Muscle of back (tissue), 11 donors: ENCODE results near the gene CPTP. TPM values are rescaled to one million over a fixed set of nuclear protein-coding genes. Genes with fewer than 3 reads are reported as not detected.
A peak's percentile ranks its signal among the peaks of the same experiment; 100 is the strongest.

Experiments used
- DNase-seq, 3 donors: peaks; one replicate each; pipeline versions ENCODE4 v3.0.0 to v3.0.0-alpha.2; 2013
- polyA plus RNA-seq, 10 donors: library from polyadenylated mRNA; unstranded; fragments of 120-200 nt; gene quantifications; one replicate each; pipeline ENCODE4 v1.2.1, GENCODE V29; 2013; ENCODE audit not compliant: insufficient read length in 10 of 10

CPTP gene
- polyA plus RNA-seq, 10 donors, result 10.6 to 17.2 (median 14.0) TPM

DNA sequence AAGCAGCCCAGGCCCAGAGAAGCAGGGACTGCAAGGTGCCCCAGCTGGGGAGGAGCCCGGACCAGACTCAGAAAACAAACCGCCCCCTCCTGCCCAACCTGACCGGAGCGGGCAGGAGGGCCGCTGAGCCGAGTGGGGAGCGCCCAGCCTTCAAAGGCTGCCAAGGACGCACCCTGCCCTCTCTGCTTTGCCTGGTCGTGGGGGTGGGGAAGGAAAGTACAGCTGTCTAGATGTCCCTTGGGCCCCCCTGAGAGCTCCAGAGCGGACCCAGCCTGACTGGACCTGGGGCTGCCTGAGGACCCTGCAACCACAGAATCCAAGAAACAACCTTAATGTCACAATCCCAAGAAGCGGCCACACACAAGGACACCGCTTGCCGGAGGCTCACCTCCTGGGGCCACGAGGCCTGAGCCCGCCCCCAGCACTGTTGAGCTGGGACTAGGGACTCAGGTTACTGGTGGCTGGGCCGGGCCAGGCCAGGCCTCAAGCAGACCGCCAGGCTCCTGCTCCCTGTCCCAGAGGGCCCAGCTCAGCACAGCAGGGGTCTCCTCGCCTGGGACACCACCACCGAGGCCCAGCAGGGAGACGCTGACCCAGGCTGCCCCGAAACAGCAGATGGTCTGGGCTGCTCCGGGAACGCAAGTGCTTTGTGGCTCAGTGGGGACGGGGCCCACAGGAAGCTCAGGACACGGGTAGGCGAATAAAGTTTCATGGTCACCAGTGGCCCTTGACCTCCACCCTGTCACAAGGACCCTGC lies 23.2 kb downstream of the CPTP start:
- DNase-seq, result peak in 1 of 3 donors; percentile 39

GRCh38 chr1:1348420-1349255 lies 24.0 kb downstream of the CPTP start:
- peak in 1 of 3 donors; percentile 58 for DNase-seq

DNA sequence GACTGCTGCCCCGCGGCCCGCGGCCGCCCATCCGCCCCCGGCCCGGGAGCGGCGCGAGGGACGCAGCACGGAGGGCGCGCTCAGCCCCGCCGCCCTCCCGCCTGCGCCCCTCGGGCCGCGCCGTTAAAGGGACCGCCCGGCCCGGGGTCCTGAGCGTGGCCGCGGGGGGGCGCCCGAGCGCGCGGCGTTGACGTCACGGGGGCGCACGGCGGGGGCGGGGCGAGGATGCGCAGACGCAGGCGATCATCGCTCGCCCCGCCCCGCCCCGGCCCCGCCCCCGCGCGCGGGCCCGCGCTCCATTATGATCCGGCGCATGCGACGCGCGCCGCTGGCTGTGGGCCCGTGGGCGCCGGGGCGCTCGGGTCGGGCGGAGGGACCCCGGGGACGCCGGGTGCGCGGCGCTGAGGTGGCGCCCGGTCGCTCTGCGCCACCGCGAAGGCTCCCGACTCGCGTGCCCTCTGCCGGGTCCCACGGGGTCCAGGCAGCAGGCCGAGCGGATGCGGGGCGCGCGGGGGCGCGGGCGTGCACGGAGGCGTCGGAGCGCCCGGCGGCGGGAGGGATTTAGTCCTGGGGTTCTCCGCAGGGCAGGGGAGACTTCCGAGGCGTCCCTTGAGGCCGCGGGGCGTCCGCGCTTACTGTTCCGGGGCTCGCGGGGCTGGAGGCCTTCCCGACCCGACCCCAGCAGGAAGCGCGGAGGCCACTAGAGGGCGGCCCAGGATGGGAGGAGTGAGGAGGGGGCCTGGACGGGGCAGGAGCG lies 24.8 kb downstream of the CPTP start, which contains the start of gene DVL1:
DVL1 (minus strand) TSS at position 163 of the 757 bp plus-strand sequence. CDS start 353 bp downstream, outside the sequence.
- peak; percentile 64 to 91 (median 77) for DNase-seq

DNA sequence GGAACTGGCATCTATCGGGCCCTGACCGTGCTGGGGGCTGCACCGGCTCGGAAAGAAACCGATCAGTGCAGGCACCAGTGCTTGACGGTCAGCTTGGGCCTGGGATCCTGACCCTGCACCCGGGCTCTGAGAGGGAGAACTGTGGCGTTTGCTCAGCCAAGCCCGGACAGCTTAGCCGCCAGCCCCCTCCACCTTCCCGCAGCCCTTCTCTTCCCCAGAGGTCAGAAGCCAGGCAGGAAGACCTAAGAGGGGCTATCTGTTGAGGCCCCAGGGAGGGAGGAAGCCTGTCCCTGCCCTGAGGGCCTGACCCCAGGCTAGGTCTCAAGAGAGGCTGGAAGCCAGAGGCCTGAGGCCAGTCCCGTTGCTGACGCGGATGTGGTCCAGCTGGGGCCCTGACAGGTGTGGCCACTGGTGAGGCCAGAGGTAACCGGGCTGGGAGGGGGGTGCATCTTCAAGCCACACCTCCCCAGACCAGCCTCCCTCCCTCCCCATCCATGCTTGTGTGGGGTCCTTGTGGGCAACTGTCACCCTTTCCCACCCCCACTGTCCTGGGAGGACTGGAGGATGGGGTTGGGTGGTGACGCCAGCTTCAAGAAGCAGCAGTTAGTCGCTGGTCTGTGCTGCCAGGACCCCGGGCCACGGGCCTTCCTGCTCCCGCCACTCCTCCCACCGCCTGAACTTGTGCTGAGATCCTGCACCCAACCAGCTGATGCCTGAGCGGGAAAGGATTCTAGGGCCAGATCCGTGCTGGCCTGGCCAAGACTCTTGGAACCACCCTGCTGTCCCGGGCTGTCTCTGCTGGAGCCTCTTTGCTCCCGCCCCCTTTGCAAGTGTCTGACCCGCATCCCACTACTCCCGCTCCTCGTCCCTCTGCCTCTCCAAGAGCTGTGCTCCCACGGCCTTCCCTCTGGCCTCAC lies 27.2 kb downstream of the CPTP start:
- peak in 2 of 3 donors; percentile 71 to 87 for DNase-seq

- no peak for DNase-seq
Observed at GRCh38 chr1:1352786-1353388, 28.3 kb downstream of the CPTP start.

- DNase-seq, result no peak
Observed at GRCh38 chr1:1353389-1354151, 29.0 kb downstream of the CPTP start.

DNA sequence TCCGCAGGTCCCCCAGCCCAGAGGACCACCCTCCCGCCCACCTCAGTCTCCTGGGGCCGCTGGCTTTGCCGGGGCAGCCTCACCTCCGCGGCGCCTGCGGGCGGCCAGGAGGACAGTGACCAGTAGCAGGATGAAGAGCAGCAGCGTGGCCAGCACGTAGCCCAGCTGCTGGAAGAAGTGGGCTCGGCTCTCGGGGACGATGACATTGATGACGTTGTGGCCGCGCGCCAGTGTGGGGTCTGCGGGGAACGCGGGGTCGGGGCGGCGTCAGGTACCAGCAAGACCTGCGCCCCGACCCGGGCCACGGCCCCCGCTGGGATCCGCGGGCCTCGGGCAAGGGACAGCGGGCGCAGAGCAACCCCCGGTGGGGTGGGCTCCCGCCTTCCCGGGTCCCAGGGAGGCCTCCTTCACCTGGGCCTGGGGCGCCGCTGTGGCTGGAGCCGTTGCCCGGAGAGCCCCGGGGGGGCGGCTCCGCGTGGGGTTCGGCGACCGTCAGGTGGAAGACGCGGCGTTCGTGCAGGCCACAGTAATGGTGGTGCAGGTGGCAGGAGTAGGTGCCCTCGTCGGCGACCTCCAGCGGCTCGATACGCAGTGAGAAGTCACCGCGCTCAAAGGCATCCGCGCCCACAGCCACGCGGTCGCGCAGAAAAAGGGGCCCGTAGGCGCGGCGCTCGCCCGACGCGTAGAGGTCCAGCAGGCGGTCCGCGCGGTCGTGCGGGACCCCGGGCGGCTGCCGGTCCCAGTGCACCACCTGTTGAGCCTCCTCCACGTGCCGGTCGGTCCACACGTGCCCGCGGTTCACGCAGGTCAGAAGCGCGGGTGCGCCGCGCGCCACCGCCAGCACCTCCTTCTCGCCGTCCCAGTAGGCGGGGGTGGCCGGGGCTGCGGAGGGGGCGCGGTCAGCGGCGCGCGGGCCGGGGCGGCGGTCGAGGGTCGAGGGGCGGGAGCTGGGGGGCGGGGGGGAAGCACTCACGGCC lies 30.0 kb downstream of the CPTP start:
- no peak for DNase-seq

DNA sequence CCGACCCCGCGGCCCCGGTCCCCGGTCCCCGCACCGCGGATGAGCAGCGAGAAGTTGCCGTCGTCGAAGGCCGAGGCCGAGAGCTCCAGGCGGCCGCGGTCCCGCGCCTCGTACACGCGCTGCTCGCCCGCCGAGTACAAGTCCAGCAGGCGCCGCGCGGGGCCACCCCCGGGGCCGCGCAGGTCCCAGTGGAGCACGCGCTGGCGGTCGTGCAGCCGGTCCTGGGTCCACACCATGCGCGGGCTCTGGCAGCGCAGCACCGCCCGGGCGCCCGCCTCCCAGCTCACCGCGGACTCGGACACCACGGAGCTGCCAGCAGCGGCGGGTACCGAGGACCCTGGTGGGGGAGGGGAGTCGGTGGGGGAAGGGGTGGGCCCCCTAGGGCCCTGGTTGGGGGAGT lies 30.8 kb downstream of the CPTP start:
- no peak for DNase-seq

DNA sequence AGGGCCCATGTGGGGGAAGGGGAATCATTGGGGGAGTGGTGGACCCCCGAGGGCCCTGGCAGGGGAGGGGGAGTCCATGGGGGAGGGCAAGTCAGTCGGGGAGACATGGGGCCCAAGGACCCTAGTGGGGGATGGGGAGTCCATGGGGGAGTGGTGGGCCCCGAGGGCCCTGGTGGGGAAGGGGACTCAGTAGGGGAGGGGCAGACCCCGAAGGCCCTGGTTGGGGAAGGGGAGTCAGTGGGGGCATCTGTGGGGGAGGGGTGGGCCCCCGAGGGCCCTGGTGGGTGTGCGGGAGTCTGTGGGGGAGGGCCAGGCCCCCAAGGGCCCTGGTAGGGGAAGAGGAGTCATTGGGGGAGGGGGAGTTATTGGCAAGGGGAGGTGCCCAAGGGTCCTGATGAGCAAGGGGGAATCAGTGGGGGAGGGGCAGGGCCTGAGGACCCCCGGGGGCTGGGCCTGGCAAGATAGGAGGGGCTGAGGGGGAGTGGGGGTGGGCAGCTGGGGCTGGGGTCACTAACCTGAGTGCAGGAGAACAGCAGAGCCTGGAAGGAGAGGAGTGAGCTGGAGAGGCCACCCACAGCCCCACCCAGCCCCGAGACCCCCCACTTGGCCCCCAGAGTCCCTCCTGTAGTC lies 31.7 kb downstream of the CPTP start:
- DNase-seq, result no peak

- no peak for DNase-seq
Observed at GRCh38 chr1:1356796-1357401, 32.3 kb downstream of the CPTP start.

GRCh38 chr1:1357871-1358432 lies 33.4 kb downstream of the CPTP start:
- peak in 1 of 3 donors; percentile 62 for DNase-seq

GRCh38 chr1:1358433-1359271 lies 34.0 kb downstream of the CPTP start, which contains the start of gene MXRA8:
Gene MXRA8, minus strand, starts transcription at chr1:1358555. Its CDS starts 51 bp downstream, at chr1:1358504.
- peak; percentile 87 to 95 (median 90) for DNase-seq

DNA sequence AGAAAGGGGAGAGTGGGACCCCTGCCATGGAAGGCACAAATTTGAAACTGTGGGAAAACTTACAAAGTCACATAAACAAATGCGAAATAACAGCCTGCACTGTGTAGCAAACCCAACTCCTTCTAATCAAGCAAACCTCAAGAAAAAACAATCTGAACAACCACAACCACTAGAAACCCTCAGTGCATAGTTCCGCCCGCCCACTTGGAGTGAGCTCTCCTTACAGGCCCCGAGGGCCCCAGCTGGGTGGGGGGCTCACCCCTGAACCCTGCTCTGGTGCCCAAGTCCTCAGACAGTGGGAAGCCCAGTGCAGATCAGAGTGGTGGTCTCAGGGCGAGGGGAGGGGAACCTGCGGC lies 34.7 kb downstream of the CPTP start:
- peak; percentile 40 to 72 (median 58) for DNase-seq

GRCh38 chr1:1359664-1360468 lies 35.3 kb downstream of the CPTP start:
- peak; percentile 64 to 91 (median 78) for DNase-seq

DNA sequence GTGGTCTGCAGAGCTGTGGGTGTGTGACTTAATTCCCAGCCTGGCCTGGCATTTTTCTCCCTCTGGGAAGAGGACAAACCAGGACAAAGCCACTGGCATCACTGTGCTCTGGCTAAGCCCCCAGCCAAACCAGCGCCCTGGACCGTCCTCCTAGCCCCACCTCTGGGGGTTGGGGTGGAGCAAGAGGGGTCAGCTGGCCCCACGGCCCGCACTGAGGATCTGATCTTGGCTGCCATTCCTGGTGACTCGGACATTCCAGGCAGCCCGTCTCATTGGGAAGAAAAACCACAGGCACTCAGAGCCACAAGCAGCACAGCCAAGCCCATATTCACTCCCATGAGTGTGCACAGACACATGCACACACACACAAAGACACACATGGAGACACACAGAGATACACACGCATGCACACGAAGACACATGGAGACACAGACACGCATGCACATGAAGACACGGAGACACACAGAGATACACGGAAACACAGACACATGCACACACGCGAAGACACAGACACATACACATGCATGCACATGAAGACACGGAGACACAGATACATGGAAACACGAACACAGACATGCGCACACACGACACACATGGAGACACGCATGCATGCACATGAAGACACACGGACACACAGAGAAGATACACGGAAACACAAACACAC lies 36.0 kb downstream of the CPTP start:
- DNase-seq, result peak; percentile 77 to 86 (median 83)
